Activated CD8-positive, alpha-beta memory T cell treated with anti-CD3 and anti-CD28 coated beads for 4 hours (primary cell): ENCODE results near the gene CGB7.

Experiments used
- DNase-seq, 2 donors: peaks; one replicate each; pipeline ENCODE4 v3.0.0-alpha.2; 2020; ENCODE audit warnings: low read depth in 2 of 2

The CGB7 gene

DNA sequence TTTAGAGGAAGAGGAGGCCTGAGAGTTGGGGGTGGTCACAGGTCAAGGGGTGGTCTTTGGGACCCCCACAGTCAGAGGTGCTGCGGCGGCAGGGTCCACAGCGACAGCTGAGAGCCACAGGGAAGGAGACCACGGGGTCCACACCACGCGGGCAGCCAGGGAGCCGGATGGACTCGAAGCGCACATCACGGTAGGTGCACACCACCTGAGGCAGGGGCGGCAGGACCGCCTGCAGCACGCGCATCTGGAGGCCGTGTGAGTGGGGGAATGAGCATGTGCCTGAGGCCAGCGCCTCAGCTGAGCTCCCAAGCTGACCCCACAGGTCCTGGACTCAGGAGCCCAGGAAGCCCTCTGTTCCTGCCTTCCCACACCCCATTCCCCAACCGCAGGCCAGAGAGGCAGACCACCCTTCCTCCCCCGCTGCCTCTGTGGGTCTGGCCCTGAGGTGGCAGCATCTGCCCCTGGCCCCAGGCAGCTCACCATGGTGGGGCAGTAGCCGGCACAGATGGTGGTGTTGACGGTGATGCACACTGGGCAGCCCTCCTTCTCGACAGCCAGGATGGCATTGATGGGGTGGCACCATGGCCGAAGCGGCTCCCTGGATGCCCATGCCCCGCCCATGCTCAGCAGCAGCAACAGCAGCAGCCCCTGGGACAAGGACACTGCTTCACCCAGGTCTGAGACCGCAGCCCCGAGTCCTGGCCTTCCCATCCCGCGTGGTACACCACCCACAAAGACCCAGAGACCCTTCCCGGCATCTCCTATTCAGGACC lies 41.3 kb downstream of the CGB7 start:
- DNase-seq, result no peak

DNA sequence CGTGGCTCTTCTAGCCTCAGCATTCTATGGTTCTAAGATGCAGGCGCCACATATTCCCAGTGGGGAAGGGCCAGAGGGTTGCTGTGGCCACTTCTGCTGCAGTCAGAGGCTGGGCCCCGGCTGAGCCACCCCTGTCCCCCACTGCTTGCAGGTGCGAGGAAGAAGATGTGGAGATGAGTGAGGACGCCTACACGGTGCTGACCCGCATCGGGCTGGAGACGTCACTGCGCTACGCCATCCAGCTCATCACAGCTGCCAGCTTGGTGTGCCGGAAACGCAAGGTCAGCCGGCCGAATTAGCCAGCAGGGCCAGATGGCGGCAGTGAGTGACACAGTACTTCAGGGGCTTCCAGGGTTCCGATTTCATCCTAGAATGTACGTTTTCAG lies 42.7 kb downstream of the CGB7 start:
- DNase-seq, result no peak

- DNase-seq, result no peak
These were observed 43.3 kb downstream of the CGB7 start for GRCh38 chr19:49014123-49014869.

- DNase-seq, result no peak
These were observed 46.4 kb downstream of the CGB7 start for GRCh38 chr19:49011194-49011593.

DNA sequence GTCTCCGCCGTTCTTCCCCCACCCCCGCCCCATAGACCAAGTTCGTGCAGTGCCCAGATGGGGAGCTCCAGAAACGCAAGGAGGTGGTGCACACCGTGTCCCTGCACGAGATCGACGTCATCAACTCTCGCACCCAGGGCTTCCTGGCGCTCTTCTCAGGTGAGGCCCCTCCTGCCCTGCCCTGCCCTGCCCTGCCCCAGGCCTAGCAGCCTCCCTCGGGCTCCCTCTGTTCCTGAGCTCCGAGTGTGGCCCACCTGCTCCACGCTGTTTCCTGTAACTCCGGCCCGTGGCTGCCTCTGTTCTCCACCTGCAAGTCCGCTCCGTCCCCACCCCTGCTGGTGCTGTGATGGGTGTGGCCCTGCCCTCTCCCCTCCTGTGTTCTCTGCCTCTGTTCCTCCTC lies 47.1 kb downstream of the CGB7 start:
- no peak for DNase-seq

DNA sequence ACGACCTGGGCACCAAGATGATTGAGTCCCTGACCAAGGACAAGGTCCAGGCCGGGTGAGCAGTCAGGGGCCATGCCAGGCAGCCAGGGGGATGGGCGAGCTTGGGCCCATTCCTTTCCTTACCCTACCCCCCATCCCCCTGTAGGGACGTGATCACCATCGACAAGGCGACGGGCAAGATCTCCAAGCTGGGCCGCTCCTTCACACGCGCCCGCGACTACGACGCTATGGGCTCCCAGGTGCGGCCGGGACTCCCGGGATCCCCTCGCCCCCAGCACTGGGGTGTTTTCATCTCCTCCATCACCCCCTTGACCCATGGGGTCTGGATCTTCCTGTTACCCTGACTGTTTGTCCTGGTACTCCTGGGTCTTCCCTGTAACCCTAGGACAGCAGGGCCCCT lies 47.7 kb downstream of the CGB7 start:
- DNase-seq, result no peak

DNA sequence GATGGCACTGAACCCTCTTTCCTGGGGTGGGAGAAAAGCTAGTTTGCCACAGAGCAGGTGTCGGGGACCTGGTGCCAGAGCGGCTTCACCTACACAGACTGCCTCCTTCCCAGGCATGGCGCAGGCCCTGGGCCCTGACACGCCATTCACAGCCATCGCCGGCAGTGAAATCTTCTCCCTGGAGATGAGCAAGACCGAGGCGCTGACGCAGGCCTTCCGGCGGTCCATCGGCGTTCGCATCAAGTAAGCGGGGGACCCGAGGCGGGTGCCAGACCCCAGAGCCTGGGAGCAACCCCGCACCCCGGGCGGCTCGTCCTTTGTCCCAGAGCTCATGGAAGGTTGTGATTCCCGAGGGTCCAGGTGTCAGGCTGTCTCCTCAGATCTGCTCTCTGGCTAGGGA lies 50.6 kb downstream of the CGB7 start:
- DNase-seq, result no peak

GRCh38 chr19:49004964-49005614 lies 52.5 kb downstream of the CGB7 start:
- no peak for DNase-seq
